Endodermal cell (in vitro differentiated cells): Measurements from ENCODE around the gene GPR15LG. TPM values are rescaled to one million over a fixed set of nuclear protein-coding genes. Genes with fewer than 3 reads are reported as not detected.

Experiments
- DNase-seq: peaks from one replicate; pipeline ENCODE4 v3.0.0-alpha.2; 2017
- H3K27ac ChIP-seq: 2 replicates; pipeline ENCODE4 v1.5.1; 2013; ENCODE audit warnings: mild to moderate bottlenecking, low read depth, low read length, moderate library complexity
- H3K27me3 ChIP-seq: 2 replicates; pipeline ENCODE4 v1.6.1; 2013; ENCODE audit warnings: mild to moderate bottlenecking, low read length, moderate library complexity; ENCODE audit not compliant: insufficient read depth, control insufficient read depth, poor library complexity, severe bottlenecking
- H3K36me3 ChIP-seq: 2 replicates; pipeline ENCODE4 v1.7.0; 2013; ENCODE audit warnings: mild to moderate bottlenecking, low read length, moderate library complexity; ENCODE audit not compliant: control insufficient read depth, insufficient read depth
- H3K4me1 ChIP-seq: one replicate; pipeline ENCODE4 v1.7.0; 2013; ENCODE audit warnings: low read length; ENCODE audit not compliant: control insufficient read depth, insufficient read depth
- H3K4me3 ChIP-seq: 2 replicates; pipeline ENCODE4 v1.5.1; 2013; ENCODE audit warnings: mild to moderate bottlenecking, low read length, moderate library complexity
- H3K9ac ChIP-seq: 2 replicates; pipeline ENCODE4 v1.6.1; 2013; ENCODE audit warnings: mild to moderate bottlenecking, low read length, moderate library complexity; ENCODE audit not compliant: poor library complexity, severe bottlenecking; ENCODE audit errors: extremely low read depth
- H3K9me3 ChIP-seq: 2 replicates; pipeline ENCODE4 v1.6.1; 2013; ENCODE audit warnings: mild to moderate bottlenecking, low read length, moderate library complexity; ENCODE audit not compliant: control insufficient read depth
- H3K27ac Mint-ChIP-seq: 2 replicates; pipeline ENCODE4 v1.8.0; 2020; ENCODE audit warnings: mixed read lengths
- H3K27me3 Mint-ChIP-seq: 2 replicates; pipeline ENCODE4 v1.8.0; 2021; ENCODE audit warnings: mild to moderate bottlenecking, mixed read lengths; ENCODE audit not compliant: insufficient read depth
- H3K36me3 Mint-ChIP-seq: 2 replicates; pipeline ENCODE4 v1.8.0; 2020; ENCODE audit warnings: low read depth, mixed read lengths
- H3K4me1 Mint-ChIP-seq: 2 replicates; pipeline ENCODE4 v1.8.0; 2020; ENCODE audit warnings: mixed read lengths
- H3K4me3 Mint-ChIP-seq: 2 replicates; pipeline ENCODE4 v1.8.0; 2020; ENCODE audit warnings: mild to moderate bottlenecking, moderate library complexity, mixed read lengths
- H3K9me3 Mint-ChIP-seq: 2 replicates; pipeline ENCODE4 v1.8.0; 2020; ENCODE audit warnings: mild to moderate bottlenecking, mixed read lengths
- CTCF ChIP-seq: fragments of 200-600 bp; sonication (generic); conservative IDR thresholded peaks from 2 replicates; pipeline ENCODE4 v1.5.0; 2021; ENCODE audit warnings: antibody characterized with exemption, mild to moderate bottlenecking
- WGBS, 2 experiments: methylation state at CpG; one replicate each; pipeline versions ENCODE4 v1.1.5 to v1.1.7; 2013; ENCODE audit warnings: missing lambda C conversion rate in 2 of 2, mixed read lengths in 1 of 2; ENCODE audit not compliant: insufficient coverage in 1 of 2, insufficient read length in 1 of 2; 5-methylcytosine and 5-hydroxymethylcytosine counted together
- total RNA-seq, 2 donors: library from RNA; stranded (reverse); fragmentation: NEBNext Ultra II Directional in 1 of 2; extraction: Animal tissue kit (Norgen Biotek cat#: 25700) in 1 of 2; gene quantifications; 2 replicates in 1 of 2; 3 replicates in 1 of 2; pipeline ENCODE4 v1.2.1, GENCODE V29; 2021

GPR15LG gene
- total RNA-seq, 2 donors from 2014 or later = not detected

- Mint-ChIP-seq H3K27me3 (peaks cover 70% of the 10 kb centered on the region), H3K4me1 (peaks cover 11% of the 10 kb centered on the region), H3K27ac (no peak overlapping the region), H3K9me3 (no peaks in the 10 kb centered on the region), H3K36me3 (no peaks in the 10 kb centered on the region), H3K4me3 (no peak overlapping the region)
- Histone ChIP-seq H3K9ac (no peak overlapping the region), H3K27me3 (peaks cover 78% of the 10 kb centered on the region), H3K4me1 (no peaks in the 10 kb centered on the region), H3K4me3 (no peak overlapping the region), H3K27ac (no peak overlapping the region), H3K36me3 (no peaks in the 10 kb centered on the region), H3K9me3 (no peaks in the 10 kb centered on the region)
- DNase-seq = no peak
- 90 to 100% methylated on average over 2 to 5 of the region's 5 CpGs for WGBS, 2 experiments
- TF ChIP-seq CTCF = no peak
Observed at GRCh38 chr10:84196941-84197340, 23.3 kb downstream of the GPR15LG start.

DNA sequence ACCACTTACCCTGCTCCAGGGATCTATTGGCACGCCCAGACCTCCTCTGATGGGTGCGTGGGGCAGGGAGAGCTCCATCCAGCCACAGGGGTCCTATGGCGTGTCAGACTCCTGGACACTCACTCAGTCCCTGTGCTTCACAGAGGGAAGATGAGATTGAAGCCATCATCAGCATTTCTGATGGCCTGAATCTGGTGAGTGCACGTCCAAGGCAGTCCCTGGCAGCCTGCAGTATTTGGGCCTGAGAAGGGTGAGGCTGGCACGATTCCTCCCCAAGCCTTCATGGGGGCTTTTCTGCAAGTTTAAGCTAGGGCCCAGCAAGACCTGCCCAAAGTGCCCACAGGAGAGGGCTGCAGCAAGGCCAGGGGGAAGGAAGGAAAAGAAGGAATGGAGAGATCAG, 24.0 kb downstream of the GPR15LG start:
- DNase-seq = no peak
- Mint-ChIP-seq H3K4me1 (peaks cover 11% of the 10 kb centered on the region), H3K36me3 (no peaks in the 10 kb centered on the region), H3K27me3 (peaks cover 62% of the 10 kb centered on the region), H3K27ac (no peak overlapping the region), H3K9me3 (no peaks in the 10 kb centered on the region), H3K4me3 (no peak overlapping the region)
- H3K9ac ChIP-seq = no peak overlapping the region
- WGBS, 2 experiments = 91 to 93% methylated on average over 3 to 5 of the region's 5 CpGs
- no peaks in the 10 kb centered on the region for H3K9me3 ChIP-seq
- no peaks in the 10 kb centered on the region for H3K36me3 ChIP-seq
- no peak overlapping the region for H3K4me3 ChIP-seq
- peaks cover 71% of the 10 kb centered on the region for H3K27me3 ChIP-seq
- TF ChIP-seq CTCF = no peak
- H3K4me1 ChIP-seq = no peaks in the 10 kb centered on the region
- no peak overlapping the region for H3K27ac ChIP-seq

GRCh38 chr10:84198206-84198915, 24.8 kb downstream of the GPR15LG start:
- Histone ChIP-seq H3K27me3 (peaks cover 64% of the 10 kb centered on the region), H3K36me3 (no peaks in the 10 kb centered on the region), H3K4me3 (no peak overlapping the region), H3K9ac (no peak overlapping the region), H3K27ac (no peak overlapping the region), H3K9me3 (no peaks in the 10 kb centered on the region), H3K4me1 (no peaks in the 10 kb centered on the region)
- Mint-ChIP-seq H3K27me3 (peaks cover 55% of the 10 kb centered on the region), H3K4me1 (peaks cover 11% of the 10 kb centered on the region), H3K9me3 (no peaks in the 10 kb centered on the region), H3K36me3 (no peaks in the 10 kb centered on the region), H3K4me3 (no peak overlapping the region), H3K27ac (no peak overlapping the region)
- no peak for TF ChIP-seq CTCF
- DNase-seq = no peak
- 86 to 92% methylated on average over 1 to 7 of the region's 7 CpGs for WGBS, 2 experiments
